Islet precursor cell (in vitro differentiated cells): ENCODE data around the gene PDXDC1.
"Not testable (repeated sequence)": the region's sequence is repeated elsewhere in the genome, so short reads cannot be mapped to it uniquely, and the experiment has no call there.

Experiments used
- DNase-seq: peaks from one replicate; pipeline ENCODE4 v3.0.0-alpha.2; 2018

Gene PDXDC1

DNA sequence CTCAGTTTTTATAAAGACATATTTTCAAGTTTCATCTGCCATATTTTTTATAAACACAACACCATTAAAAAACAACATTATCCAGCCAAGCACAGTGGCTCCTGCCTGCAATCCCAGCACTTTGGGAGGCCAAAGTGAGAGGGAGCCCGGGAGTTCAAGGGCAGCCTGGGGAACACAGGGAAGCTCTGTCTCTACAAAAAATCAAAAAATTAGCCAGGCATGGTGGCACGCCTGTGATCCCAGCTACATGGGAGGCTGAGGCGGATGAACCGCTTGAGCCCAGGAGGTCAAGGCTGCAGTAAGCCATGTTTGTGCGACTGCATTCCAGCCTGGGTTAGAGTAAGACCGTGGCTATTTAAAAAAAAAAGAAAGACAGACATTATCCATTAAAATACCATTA lies 98.3 kb downstream of the PDXDC1 start:
- no peak for DNase-seq

GRCh38 chr16:15076161-15076560 lies 101.3 kb downstream of the PDXDC1 start:
- DNase-seq, result not testable (repeated sequence)

GRCh38 chr16:15080883-15081282 lies 106.1 kb downstream of the PDXDC1 start:
- DNase-seq, result not testable (repeated sequence)

- not testable (repeated sequence) for DNase-seq
These were observed 108.0 kb downstream of the PDXDC1 start for GRCh38 chr16:15082788-15083187.

- DNase-seq, result not testable (repeated sequence)
These were observed 115.9 kb downstream of the PDXDC1 start for GRCh38 chr16:15090663-15091269.

DNA sequence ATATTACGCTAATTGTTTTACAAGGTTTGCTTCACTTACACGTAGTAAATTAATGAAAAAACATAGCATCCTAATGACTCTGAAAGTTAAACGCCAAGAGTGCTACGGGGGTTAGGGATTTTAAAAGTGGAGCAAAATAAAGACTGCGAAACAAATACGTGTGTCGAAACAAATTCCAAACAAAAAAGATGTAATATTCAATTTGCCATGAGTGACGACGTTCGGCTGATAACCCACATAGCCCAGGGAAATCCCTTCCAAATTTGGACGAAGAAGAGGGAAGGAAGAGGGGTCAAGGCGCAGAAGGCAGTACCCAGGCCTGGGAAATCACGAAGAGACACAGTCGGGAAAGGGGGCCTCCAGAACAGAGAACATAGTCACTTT lies 118.7 kb downstream of the PDXDC1 start:
- not testable (repeated sequence) for DNase-seq

DNA sequence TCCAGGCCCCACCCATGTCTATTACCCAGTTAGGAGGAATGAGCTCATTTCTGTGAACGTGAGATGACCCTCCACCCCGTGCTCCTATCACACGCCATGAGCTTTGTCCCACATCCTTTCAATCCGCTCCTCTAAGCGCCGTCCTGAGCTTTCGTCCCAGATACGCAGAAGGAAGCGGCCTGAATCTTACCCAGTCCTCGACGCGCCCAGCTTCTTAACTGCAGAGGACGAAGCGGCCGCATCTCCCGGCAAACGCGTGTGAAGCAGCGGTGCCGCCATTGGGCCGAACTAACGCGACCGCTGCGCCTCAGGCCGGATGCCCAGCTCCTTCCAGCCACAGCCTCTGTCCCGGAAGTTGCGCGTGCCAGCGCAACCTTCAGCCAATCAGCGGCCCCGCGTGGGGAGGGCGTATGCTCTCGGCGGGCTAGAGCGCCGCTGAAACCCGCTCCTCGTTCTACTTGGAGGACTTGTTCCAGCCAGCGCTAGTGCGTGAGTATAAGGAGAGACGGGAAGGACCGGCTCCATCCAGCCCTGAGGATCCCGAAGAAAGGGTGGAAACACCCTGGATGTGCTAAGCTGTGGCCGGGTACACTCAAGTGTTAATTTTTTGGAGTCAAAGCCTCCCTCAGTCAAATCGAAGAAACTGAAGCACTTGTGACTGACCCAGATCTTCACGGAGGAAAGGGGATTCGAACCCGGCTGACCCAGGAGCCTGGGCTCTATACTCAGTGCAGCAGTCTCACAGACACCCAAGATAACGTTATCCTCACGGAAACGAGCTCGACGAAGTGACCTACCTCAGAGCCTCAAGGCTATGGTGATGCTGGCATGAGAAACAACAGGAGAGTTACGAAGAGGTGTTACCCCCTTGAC lies 119.4 kb downstream of the PDXDC1 start, which contains the start of gene RRN3:
TSS of gene RRN3 (minus strand) at position 318 of the 873 bp plus-strand sequence. CDS start at position 279, 39 bp downstream.
- peak; percentile 97 for DNase-seq

DNA sequence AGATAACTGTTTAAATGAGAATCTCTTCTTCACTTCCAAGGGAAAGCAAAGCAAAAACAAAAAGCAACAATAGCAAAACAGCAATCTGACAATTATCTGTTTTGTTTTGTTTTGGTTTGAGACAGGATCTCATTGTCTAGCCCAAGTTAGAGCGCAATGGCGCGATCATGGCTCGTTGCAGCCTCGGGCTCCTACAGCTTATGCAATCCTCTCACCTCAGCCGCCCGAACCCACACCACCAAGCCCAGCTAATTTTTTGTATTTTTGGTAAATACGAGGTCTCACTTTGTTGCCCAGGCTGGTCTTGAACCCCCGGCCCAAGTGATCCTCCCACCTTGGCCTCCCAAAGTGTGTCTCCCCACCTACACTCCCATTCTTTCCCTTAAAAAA lies 121.8 kb downstream of the PDXDC1 start:
- not testable (repeated sequence) for DNase-seq

GRCh38 chr16:15099366-15099909 lies 124.6 kb downstream of the PDXDC1 start:
- DNase-seq, result not testable (repeated sequence)

DNA sequence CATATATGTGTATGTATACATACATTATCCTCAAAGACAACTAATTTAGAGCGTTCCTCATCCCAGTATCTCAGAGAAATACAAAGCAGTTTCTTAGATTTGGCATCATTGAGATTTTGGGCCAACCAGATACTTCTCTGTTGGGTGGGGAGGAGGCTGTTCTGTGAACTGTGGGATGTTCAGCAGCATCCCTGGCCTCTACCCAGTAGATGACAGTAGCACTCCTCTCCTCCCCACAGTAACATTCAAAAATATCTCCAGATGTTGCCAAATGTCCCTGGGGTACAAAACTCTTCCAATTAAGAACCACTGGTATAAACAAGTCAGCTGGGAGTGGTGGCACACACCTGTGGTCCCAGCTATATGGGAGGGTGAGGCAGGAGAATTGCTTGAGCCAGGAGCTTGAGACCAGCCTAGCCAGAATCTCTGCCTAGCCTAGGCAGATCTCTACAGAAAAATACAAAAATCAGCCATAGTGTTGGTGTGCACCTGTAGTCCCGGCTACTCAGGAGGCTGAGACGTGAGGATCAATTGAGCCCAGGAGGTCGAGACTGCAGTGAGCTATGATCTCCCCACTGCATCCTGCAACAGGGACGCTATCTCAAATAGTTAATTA lies 125.7 kb downstream of the PDXDC1 start:
- not testable (repeated sequence) for DNase-seq

- DNase-seq, result peak; percentile 11
These were observed 153.0 kb downstream of the PDXDC1 start for GRCh38 chr16:15127641-15128425.

- DNase-seq, result peak; percentile 18
These were observed 155.6 kb downstream of the PDXDC1 start for GRCh38 chr16:15130256-15130932.

- DNase-seq, result peak; percentile 1
These were observed 156.3 kb downstream of the PDXDC1 start for GRCh38 chr16:15130943-15131700.

DNA sequence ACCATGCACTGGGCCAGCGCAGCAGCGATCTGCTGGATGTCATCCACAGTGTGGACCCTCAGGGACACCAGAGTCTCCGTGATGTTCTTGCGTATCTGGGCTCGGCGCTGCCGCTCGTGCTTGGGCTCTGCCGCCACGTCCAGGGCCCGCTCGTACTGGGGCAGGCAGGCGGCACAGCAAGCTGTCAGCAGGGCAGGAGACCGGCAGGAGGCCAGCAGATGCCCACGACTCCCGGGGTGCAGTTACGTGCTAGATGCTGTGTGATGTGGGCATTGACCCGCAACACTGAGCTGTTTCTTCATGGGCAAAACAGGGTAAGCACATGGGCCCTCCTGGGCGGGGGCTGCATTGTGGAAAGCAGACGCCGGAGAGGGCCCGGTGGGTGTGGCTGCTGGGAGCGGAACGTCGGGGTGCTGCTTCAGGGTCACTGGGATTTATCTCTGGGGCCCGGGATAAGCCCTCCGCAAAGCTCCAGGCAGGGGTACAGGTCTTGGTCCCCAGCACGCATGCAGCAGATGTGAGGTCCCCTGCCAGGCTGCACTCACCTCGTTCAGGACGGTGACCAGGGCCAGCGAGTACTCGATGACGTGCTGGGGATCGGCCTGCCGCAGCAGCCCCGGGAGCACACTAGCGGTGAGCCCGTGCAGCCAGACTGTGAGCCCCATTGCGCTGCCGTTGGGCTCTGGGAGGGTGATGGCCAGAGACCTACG lies 158.0 kb downstream of the PDXDC1 start:
- DNase-seq, result peak; percentile 26

DNA sequence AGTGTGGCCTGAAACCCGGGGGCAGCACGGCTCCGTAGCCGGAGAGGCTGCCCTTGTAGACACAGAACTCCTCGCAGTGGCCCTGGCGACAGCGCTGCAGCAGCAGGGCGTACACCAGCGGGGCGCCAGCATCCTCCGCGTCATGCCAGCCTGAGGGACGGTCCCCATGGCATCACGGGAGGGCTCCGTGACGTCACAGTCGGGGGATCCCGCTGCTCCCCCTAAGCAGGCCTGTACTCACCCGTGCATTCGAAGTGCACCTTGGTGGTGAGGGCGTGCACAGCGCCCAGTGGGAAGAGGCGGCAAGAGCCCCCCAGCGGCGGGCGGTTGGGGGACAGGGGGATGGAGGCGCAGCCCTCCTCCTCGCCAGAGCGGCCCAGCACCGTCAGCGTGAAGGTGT lies 158.7 kb downstream of the PDXDC1 start:
- DNase-seq, result peak; percentile 15

- DNase-seq, result peak; percentile 6
These were observed 160.1 kb downstream of the PDXDC1 start for GRCh38 chr16:15134752-15135482.

- DNase-seq, result not testable (repeated sequence)
These were observed 160.9 kb downstream of the PDXDC1 start for GRCh38 chr16:15135483-15136360.

GRCh38 chr16:15137514-15137913 lies 162.7 kb downstream of the PDXDC1 start:
- DNase-seq, result not testable (repeated sequence)
